ENCODE data around the gene ALG8. TPM values are rescaled to one million over a fixed set of nuclear protein-coding genes. Genes with fewer than 3 reads are reported as not detected.

The ALG8 gene
- total and polyA plus RNA-seq, 12 donors: 9.6 to 69.1 (median 16.8) TPM

GRCh38 chr11:78163828-78164227, 24.4 kb upstream of the ALG8 start:
- peak in 3 of 8 donors; percentile 14 to 49 (median 36) for ATAC-seq

DNA sequence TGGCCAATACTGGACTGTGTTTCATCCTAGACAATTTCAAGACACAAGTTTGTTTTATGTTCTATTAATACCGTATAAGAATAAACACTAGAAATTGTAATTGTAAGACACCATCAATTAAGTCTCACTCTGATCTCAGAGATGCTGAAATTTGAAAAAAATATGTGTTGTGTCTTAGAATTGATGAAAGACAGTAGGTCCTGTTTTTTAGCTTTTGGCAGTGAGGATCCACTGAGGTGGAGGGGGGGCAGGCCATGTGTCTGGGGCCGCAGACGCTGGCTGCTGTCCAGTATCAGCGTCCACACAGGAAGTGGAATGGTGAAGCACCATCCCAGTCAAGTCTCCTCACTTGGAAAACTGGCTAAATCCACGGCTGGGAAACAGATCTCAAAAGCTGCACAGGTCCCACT, 22.5 kb upstream of the ALG8 start:
- Histone ChIP-seq H3K4me1 (peaks cover 0 to 43% (median 18%) of the 10 kb centered on the region in 9 donors), H3K27me3 (no peaks in the 10 kb centered on the region), H3K27ac (peak overlapping the region in 2 of 10 donors; percentile 4 to 6), H3K9me3 (peaks cover 0 to 6% (median 0%) of the 10 kb centered on the region in 11 donors), H3K4me3 (no peak overlapping the region), H3K36me3 (no peaks in the 10 kb centered on the region)
- TF ChIP-seq CTCF (IDR thresholded peaks at IDR 0.05): no peak
- peak; percentile 35 to 48 for DNase-seq
- intact Hi-C loops (cut with DNase I): loop anchor here in 2 of 10 donors (10.0 kb wide), 1 partner anchor 263 kb away; no protein-coding TSS in a partner anchor
- WGBS, 2 donors: 23 to 28% methylated on average over 5 of the region's 5 CpGs
- ATAC-seq: peak in 4 of 8 donors; percentile 43 to 63 (median 58)

More at GRCh38 chr11:78163828-78164227, 24.4 kb upstream of the ALG8 start:
- Histone ChIP-seq H3K9me3 (peaks cover 0 to 6% (median 0%) of the 10 kb centered on the region in 11 donors), H3K27ac (peak overlapping the region in 8 of 10 donors; percentile 9 to 69 (median 32)), H3K27me3 (no peaks in the 10 kb centered on the region), H3K4me3 (no peak overlapping the region), H3K36me3 (no peaks in the 10 kb centered on the region), H3K4me1 (peaks cover 7 to 58% (median 33%) of the 10 kb centered on the region in 9 donors)
- no peak for TF ChIP-seq CTCF (IDR thresholded peaks at IDR 0.05)
- WGBS, 2 donors: 24 to 30% methylated on average over 2 of the region's 2 CpGs
- intact Hi-C loops (cut with DNase I): loop anchor here in 2 of 10 donors (10.0 kb wide), 1 partner anchor 261 kb away; no protein-coding TSS in a partner anchor
- no peak for DNase-seq

- DNase-seq (no peak), ATAC-seq (no peak)
- Histone ChIP-seq H3K4me3 (no peak overlapping the region), H3K27ac (no peak overlapping the region), H3K27me3 (no peaks in the 10 kb centered on the region), H3K4me1 (peaks cover 0 to 41% (median 12%) of the 10 kb centered on the region in 9 donors), H3K36me3 (no peaks in the 10 kb centered on the region), H3K9me3 (peaks cover 0 to 6% (median 0%) of the 10 kb centered on the region in 11 donors)
- WGBS, 2 donors: 68 to 100% methylated on average over 2 of the region's 2 CpGs
- TF ChIP-seq CTCF (IDR thresholded peaks at IDR 0.05): no peak
- intact Hi-C loops (cut with DNase I): loop anchor here in 2 of 10 donors (10.0 kb wide), 1 partner anchor 263 kb away; no protein-coding TSS in a partner anchor
Observed at GRCh38 chr11:78161346-78161745, 21.9 kb upstream of the ALG8 start.

DNA sequence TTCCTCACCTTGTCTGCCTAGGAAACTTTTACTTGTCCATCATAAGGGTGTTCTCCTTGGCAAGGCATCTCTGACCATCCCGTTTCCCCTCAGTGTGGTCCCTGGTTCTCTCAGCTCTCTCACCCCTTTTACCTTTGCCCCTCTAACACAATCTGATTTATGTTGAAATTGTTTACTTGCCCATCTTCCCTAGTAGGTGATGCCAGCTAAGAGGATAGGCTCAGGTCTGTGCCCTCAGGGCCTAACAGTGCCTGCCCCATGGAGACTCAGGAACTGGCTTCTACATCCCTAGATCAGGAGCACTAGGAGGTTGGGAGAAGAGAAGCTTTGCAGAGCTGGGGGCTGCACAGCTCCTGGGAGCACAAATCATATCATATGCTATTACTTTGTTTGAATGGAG, 21.1 kb upstream of the ALG8 start:
- H3K27ac ChIP-seq: no peak overlapping the region

More for the DNA sequence above, 21.1 kb upstream of the ALG8 start:
- no peak overlapping the region for H3K4me3 ChIP-seq
- peaks cover 0 to 41% (median 12%) of the 10 kb centered on the region in 9 donors for H3K4me1 ChIP-seq
- H3K27me3 ChIP-seq: no peaks in the 10 kb centered on the region
- peaks cover 0 to 6% (median 0%) of the 10 kb centered on the region in 11 donors for H3K9me3 ChIP-seq
- no peak for TF ChIP-seq CTCF (IDR thresholded peaks at IDR 0.05)
- ATAC-seq: no peak
- no peaks in the 10 kb centered on the region for H3K36me3 ChIP-seq
- no peak for DNase-seq
- intact Hi-C loops (cut with DNase I): loop anchor here in 2 of 10 donors (10.0 kb wide), 1 partner anchor 264 kb away; no protein-coding TSS in a partner anchor
- WGBS, 2 donors: 95 to 96% methylated on average over 1 of the region's 1 CpG
